GM19328 (cell line): Measurements from ENCODE around the gene TSR3.
"Not testable (repeated sequence)": the region's sequence is repeated elsewhere in the genome, so short reads cannot be mapped to it uniquely, and the experiment has no call there.

Experiments
- ATAC-seq: cut with Tn5 transposase; IDR thresholded peaks from one replicate; pipeline ENCODE4 v1.9.1; 2021; ENCODE audit warnings: mild to moderate bottlenecking, moderate library complexity; ENCODE audit not compliant: unreplicated experiment

The TSR3 gene

GRCh38 chr16:1338855-1339675, 12.6 kb downstream of the TSR3 start:
- no peak for ATAC-seq

- ATAC-seq, result no peak
Observed at GRCh38 chr16:1338119-1338730, 13.5 kb downstream of the TSR3 start.

GRCh38 chr16:1337486-1337885, 14.2 kb downstream of the TSR3 start:
- no peak for ATAC-seq

GRCh38 chr16:1336619-1337018, 15.1 kb downstream of the TSR3 start:
- no peak for ATAC-seq

GRCh38 chr16:1335996-1336395, 15.7 kb downstream of the TSR3 start:
- no peak for ATAC-seq

GRCh38 chr16:1335211-1335971, 16.3 kb downstream of the TSR3 start:
- ATAC-seq, result no peak

GRCh38 chr16:1334739-1335138, 16.9 kb downstream of the TSR3 start:
- no peak for ATAC-seq

GRCh38 chr16:1333854-1334700, 17.6 kb downstream of the TSR3 start:
- ATAC-seq, result no peak

GRCh38 chr16:1333149-1333812, 18.4 kb downstream of the TSR3 start, which contains the start of gene BAIAP3:
Gene BAIAP3, plus strand, starts transcription at chr16:1333645. Its CDS starts 4,905 bp downstream, at chr16:1338550.
- ATAC-seq, result no peak

GRCh38 chr16:1332618-1333148, 19.0 kb downstream of the TSR3 start:
- no peak for ATAC-seq

- ATAC-seq, result no peak
Observed at GRCh38 chr16:1331712-1332617, 19.7 kb downstream of the TSR3 start.

- ATAC-seq, result no peak
Observed at GRCh38 chr16:1330931-1331711, 20.6 kb downstream of the TSR3 start.

GRCh38 chr16:1330260-1330914, 21.3 kb downstream of the TSR3 start:
- no peak for ATAC-seq

- ATAC-seq, result not testable (repeated sequence)
Observed at GRCh38 chr16:1328961-1329360, 22.7 kb downstream of the TSR3 start.

- not testable (repeated sequence) for ATAC-seq
Observed at GRCh38 chr16:1328136-1328535, 23.5 kb downstream of the TSR3 start.

GRCh38 chr16:1327619-1327947, 24.1 kb downstream of the TSR3 start:
- ATAC-seq, result no peak

- ATAC-seq, result no peak
Observed at GRCh38 chr16:1326946-1327618, 24.6 kb downstream of the TSR3 start.
